ENCODE measurements around the gene TANGO6.

TANGO6 gene

DNA sequence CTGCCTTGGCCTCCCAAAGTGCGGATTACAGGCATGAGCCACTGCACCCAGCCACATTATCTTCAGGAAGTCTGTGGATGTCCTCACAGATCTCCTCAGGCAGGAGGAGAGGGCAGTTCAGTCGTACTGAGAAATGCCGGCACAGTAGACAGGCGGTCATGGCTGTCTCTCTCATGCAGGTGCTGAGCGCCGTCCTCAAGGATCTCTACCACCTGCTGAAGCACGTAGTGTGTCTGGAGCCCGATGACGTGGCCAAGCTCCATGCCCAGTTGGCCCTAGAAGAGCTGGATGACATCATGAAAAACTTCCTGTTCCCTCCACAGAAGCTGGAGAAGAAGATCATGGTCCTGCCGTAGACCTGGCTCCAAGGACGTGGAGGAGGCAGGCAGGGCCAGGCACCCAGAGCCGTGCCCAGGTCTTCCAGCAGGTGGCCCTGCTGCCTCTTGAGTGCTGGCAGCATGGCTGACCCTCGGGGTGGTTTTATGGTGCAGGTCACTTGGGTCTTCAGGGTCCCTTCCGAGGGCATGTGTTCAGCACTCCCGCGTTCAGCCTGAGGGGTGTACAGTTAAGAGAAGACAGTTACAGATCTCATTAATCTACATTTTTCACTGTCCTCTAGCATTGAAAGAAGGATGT lies 240.1 kb downstream of the TANGO6 start:
- Histone ChIP-seq H3K36me3 (ENCODE audit: control insufficient read depth in 5 of 5, insufficient read depth in 5 of 5, low read length in 5 of 5) (peaks cover 0 to 19% (median 11%) of the 10 kb centered on the region in 5 donors), H3K9me3 (ENCODE audit: control insufficient read depth in 5 of 5, low read length in 5 of 5) (no peaks in the 10 kb centered on the region), H3K4me3 (ENCODE audit: low read depth in 1 of 5, low read length in 5 of 5) (no peak overlapping the region), H3K4me1 (ENCODE audit: control insufficient read depth in 5 of 5, insufficient read depth in 5 of 5, low read length in 5 of 5) (peaks cover 0 to 10% (median 2%) of the 10 kb centered on the region in 5 donors), H3K27me3 (ENCODE audit: control insufficient read depth in 5 of 5, insufficient read depth in 4 of 5, low read length in 5 of 5) (no peaks in the 10 kb centered on the region), H3K9ac (ENCODE audit: low read length in 5 of 5) (no peak overlapping the region), H3K27ac (ENCODE audit: low read depth, low read length) (no peak overlapping the region)

DNA sequence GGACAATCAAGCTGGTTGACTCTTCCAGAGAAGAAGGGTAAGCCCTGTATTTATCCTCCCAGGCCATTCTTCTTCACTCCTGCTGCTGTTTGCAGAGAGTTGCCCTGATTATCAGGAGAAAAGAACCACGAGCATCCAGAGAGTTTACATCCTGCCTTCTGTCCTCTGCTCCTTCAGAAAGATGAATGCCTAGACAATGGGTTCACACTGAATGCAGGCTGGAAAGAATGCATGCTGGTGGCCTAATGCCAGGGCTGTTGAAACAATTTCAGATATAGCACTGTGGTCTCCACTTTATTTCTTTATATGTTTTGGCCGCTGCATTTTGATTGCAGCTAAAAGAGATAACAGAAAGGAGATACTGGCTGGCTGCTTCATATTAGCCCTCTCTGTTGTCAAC lies 241.0 kb downstream of the TANGO6 start:
- Histone ChIP-seq H3K27ac (ENCODE audit: low read depth, low read length) (no peak overlapping the region), H3K36me3 (ENCODE audit: control insufficient read depth in 5 of 5, insufficient read depth in 5 of 5, low read length in 5 of 5) (peaks cover 0 to 19% (median 11%) of the 10 kb centered on the region in 5 donors), H3K27me3 (ENCODE audit: control insufficient read depth in 5 of 5, insufficient read depth in 4 of 5, low read length in 5 of 5) (no peaks in the 10 kb centered on the region), H3K9ac (ENCODE audit: low read length in 5 of 5) (no peak overlapping the region), H3K4me3 (ENCODE audit: low read depth in 1 of 5, low read length in 5 of 5) (no peak overlapping the region), H3K9me3 (ENCODE audit: control insufficient read depth in 5 of 5, low read length in 5 of 5) (no peaks in the 10 kb centered on the region), H3K4me1 (ENCODE audit: control insufficient read depth in 5 of 5, insufficient read depth in 5 of 5, low read length in 5 of 5) (peaks cover 0 to 18% (median 2%) of the 10 kb centered on the region in 5 donors)

DNA sequence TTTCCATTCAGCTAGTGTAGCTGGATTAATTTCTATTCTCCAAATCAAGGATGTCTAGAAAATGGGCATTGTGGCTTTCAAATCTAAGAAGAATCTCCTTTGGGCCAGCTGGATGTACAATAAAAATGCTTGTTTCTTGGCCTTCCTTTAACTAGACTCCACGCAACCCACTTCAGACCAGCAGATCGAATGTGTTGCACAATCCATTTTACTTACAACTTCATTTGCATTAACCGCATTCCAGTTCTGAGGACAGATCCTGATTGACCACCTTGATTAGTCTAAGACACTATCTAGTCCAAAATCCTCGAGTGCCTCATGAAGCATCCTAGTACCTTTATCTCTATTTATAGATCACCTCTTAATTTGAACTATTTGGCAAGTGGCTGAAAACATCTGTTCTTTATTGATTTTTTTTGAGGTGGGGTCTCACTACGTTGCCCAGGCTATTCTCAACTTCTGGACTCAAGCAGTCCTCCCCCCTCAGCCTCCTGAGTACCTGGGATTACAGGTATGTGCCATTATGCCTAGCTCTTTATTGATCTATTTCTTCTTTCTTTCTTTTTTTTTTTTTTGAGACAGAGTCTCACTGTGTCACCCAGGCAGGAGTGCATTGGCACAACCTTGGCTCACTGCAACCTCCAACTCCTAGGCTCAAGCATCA lies 241.8 kb downstream of the TANGO6 start:
- H3K27me3 ChIP-seq (ENCODE audit: control insufficient read depth in 5 of 5, insufficient read depth in 4 of 5, low read length in 5 of 5): no peaks in the 10 kb centered on the region
- H3K36me3 ChIP-seq (ENCODE audit: control insufficient read depth in 5 of 5, insufficient read depth in 5 of 5, low read length in 5 of 5): peaks cover 0 to 19% (median 11%) of the 10 kb centered on the region in 5 donors
- peaks cover 0 to 27% (median 8%) of the 10 kb centered on the region in 5 donors for H3K4me1 ChIP-seq (ENCODE audit: control insufficient read depth in 5 of 5, insufficient read depth in 5 of 5, low read length in 5 of 5)
- no peaks in the 10 kb centered on the region for H3K9me3 ChIP-seq (ENCODE audit: control insufficient read depth in 5 of 5, low read length in 5 of 5)
- no peak overlapping the region for H3K9ac ChIP-seq (ENCODE audit: low read length in 5 of 5)
- H3K4me3 ChIP-seq (ENCODE audit: low read depth in 1 of 5, low read length in 5 of 5): no peak overlapping the region
- no peak overlapping the region for H3K27ac ChIP-seq (ENCODE audit: low read depth, low read length)

DNA sequence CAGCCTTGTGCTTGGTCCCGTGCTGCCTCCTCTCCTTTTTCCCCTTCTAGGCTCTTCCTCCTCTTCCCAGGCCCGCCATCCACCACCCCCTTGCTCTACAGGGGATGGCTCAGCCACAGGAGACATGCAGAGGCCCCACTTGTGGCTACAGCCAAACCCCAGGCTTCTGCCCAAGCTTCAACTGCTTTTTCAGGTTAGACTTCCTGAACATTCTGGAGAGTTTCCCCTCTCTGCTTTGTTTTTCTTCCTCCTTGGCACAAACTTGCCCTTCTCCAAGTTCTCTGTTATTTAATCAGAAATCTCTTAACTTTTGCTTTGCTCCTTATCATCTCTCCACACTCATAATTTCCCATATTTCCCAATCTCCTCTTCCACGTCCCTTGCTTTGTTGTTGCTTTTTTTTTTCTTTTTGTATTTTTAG lies 243.8 kb downstream of the TANGO6 start:
- Histone ChIP-seq H3K4me1 (ENCODE audit: control insufficient read depth in 5 of 5, insufficient read depth in 5 of 5, low read length in 5 of 5) (peaks cover 0 to 30% (median 8%) of the 10 kb centered on the region in 5 donors), H3K9ac (ENCODE audit: low read length in 5 of 5) (no peak overlapping the region), H3K9me3 (ENCODE audit: control insufficient read depth in 5 of 5, low read length in 5 of 5) (no peaks in the 10 kb centered on the region), H3K36me3 (ENCODE audit: control insufficient read depth in 5 of 5, insufficient read depth in 5 of 5, low read length in 5 of 5) (peaks cover 0 to 19% (median 11%) of the 10 kb centered on the region in 5 donors), H3K27ac (ENCODE audit: low read depth, low read length) (no peak overlapping the region), H3K4me3 (ENCODE audit: low read depth in 1 of 5, low read length in 5 of 5) (no peak overlapping the region), H3K27me3 (ENCODE audit: control insufficient read depth in 5 of 5, insufficient read depth in 4 of 5, low read length in 5 of 5) (no peaks in the 10 kb centered on the region)

DNA sequence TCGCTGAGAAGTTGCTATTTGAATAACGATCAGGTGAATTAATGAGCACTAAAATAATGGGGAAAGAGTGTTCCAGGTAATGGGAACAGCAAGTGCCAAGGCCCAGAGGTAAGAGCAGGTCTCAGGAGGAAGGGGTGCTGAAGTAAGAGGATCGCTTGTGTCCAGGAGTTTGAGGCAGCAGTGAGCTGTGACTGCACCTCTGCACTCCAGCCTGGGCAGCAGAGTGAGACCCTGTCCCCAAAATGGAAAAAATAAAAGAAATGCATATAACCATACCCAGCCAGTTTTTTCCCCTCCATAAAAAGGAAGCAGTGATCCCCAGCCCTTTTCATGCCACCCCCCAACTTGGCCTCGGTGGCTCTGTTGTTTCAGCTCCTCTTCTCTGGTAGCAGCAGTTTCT lies 245.4 kb downstream of the TANGO6 start:
- H3K4me3 ChIP-seq (ENCODE audit: low read depth in 1 of 5, low read length in 5 of 5): no peak overlapping the region
- no peak overlapping the region for H3K27ac ChIP-seq (ENCODE audit: low read depth, low read length)
- peaks cover 0 to 30% (median 8%) of the 10 kb centered on the region in 5 donors for H3K4me1 ChIP-seq (ENCODE audit: control insufficient read depth in 5 of 5, insufficient read depth in 5 of 5, low read length in 5 of 5)
- no peak overlapping the region for H3K9ac ChIP-seq (ENCODE audit: low read length in 5 of 5)
- peaks cover 0 to 14% (median 7%) of the 10 kb centered on the region in 5 donors for H3K36me3 ChIP-seq (ENCODE audit: control insufficient read depth in 5 of 5, insufficient read depth in 5 of 5, low read length in 5 of 5)
- H3K27me3 ChIP-seq (ENCODE audit: control insufficient read depth in 5 of 5, insufficient read depth in 4 of 5, low read length in 5 of 5): no peaks in the 10 kb centered on the region
- no peaks in the 10 kb centered on the region for H3K9me3 ChIP-seq (ENCODE audit: control insufficient read depth in 5 of 5, low read length in 5 of 5)

DNA sequence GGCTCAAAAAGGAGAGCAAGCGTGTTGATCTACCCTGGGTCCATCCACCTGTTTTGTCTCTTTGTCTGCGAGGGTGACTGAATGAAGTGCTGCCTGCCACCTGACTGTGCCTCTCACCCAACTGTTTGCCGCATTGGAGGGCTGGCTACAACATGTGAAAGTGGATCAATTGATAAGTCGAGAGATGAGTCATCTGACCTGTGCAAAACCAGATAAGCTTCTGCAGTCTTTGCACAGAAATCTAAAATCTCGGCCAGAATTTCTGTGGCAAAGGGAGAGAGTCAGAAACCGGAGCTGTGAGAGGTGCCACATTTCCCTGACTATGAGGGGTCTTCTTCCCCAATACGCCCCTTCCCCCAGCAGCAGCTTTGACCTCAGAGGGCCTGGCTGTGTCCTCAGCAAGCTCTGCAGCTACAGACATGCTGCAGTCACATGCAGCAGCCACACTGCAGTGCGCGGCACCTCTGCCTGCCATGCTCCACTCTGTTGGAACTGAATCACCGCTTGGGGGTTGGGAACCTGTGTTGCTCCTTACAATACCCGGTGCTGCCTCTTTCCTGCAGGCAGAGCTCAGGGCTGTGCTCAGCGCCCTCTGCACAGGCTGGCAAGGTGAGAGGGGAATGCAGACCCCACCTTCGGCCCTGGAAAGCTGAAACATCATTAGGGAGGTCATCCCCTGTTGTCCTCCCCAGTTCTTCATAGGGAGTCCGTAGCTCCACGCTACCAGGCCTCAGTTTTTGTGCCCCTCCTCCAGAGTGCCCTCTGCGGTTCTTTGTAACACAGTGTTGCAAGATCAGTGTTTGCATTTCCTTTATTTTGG lies 246.0 kb downstream of the TANGO6 start:
- H3K27ac ChIP-seq (ENCODE audit: low read depth, low read length): no peak overlapping the region
- H3K4me1 ChIP-seq (ENCODE audit: control insufficient read depth in 5 of 5, insufficient read depth in 5 of 5, low read length in 5 of 5): peaks cover 0 to 30% (median 8%) of the 10 kb centered on the region in 5 donors
- no peaks in the 10 kb centered on the region for H3K9me3 ChIP-seq (ENCODE audit: control insufficient read depth in 5 of 5, low read length in 5 of 5)
- H3K4me3 ChIP-seq (ENCODE audit: low read depth in 1 of 5, low read length in 5 of 5): peak overlapping the region in 1 of 5 donors; percentile 11
- peaks cover 0 to 3% (median 0%) of the 10 kb centered on the region in 5 donors for H3K27me3 ChIP-seq (ENCODE audit: control insufficient read depth in 5 of 5, insufficient read depth in 4 of 5, low read length in 5 of 5)
- H3K9ac ChIP-seq (ENCODE audit: low read length in 5 of 5): no peak overlapping the region
- peaks cover 0 to 8% (median 2%) of the 10 kb centered on the region in 5 donors for H3K36me3 ChIP-seq (ENCODE audit: control insufficient read depth in 5 of 5, insufficient read depth in 5 of 5, low read length in 5 of 5)

DNA sequence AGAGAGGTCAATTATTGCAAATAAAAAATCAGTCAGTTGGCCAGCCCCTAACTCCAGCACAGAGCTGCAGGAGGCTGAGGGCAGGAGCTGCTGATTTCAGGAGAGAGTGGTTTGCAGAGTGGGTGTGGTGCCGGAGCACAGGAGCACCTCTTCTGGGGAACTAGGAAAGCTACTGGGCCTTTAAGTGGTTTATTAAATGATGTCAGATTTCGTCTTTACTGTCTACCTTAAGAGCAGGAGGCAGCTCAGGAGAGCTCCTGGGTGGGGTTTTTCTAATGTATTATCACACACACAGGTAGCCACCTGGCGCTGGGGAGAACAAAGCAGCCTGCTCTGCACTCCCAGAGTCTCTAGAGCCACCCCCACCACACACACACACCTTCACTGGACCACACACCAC lies 250.6 kb downstream of the TANGO6 start:
- no peak overlapping the region for H3K4me3 ChIP-seq (ENCODE audit: low read depth in 1 of 5, low read length in 5 of 5)
- H3K9me3 ChIP-seq (ENCODE audit: control insufficient read depth in 5 of 5, low read length in 5 of 5): no peaks in the 10 kb centered on the region
- peaks cover 0 to 9% (median 0%) of the 10 kb centered on the region in 5 donors for H3K27me3 ChIP-seq (ENCODE audit: control insufficient read depth in 5 of 5, insufficient read depth in 4 of 5, low read length in 5 of 5)
- no peak overlapping the region for H3K27ac ChIP-seq (ENCODE audit: low read depth, low read length)
- no peak overlapping the region for H3K9ac ChIP-seq (ENCODE audit: low read length in 5 of 5)
- peaks cover 0 to 19% (median 8%) of the 10 kb centered on the region in 5 donors for H3K4me1 ChIP-seq (ENCODE audit: control insufficient read depth in 5 of 5, insufficient read depth in 5 of 5, low read length in 5 of 5)
- no peaks in the 10 kb centered on the region for H3K36me3 ChIP-seq (ENCODE audit: control insufficient read depth in 5 of 5, insufficient read depth in 5 of 5, low read length in 5 of 5)

DNA sequence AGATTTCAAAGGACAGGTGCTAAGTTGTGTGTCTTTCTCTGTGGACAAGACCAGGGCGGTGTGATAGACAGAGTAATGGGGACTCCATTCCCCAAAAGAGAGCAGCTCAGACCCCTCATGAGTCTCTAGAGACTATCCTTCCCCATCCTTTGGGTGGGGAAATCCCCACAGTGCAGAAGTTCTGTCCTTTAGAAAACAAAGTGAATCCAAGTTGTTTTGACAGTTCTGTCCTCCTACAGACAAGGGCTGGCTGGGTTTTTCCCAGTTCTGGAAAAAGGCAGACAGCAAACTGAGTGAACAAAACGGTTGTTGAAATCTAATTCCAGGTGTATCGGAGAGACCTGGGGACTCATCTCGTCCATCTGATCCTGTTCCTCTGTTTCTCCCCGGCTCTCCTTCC lies 251.2 kb downstream of the TANGO6 start:
- H3K4me3 ChIP-seq (ENCODE audit: low read depth in 1 of 5, low read length in 5 of 5): no peak overlapping the region
- H3K9me3 ChIP-seq (ENCODE audit: control insufficient read depth in 5 of 5, low read length in 5 of 5): no peaks in the 10 kb centered on the region
- no peak overlapping the region for H3K9ac ChIP-seq (ENCODE audit: low read length in 5 of 5)
- peaks cover 0 to 14% (median 4%) of the 10 kb centered on the region in 5 donors for H3K4me1 ChIP-seq (ENCODE audit: control insufficient read depth in 5 of 5, insufficient read depth in 5 of 5, low read length in 5 of 5)
- no peak overlapping the region for H3K27ac ChIP-seq (ENCODE audit: low read depth, low read length)
- H3K36me3 ChIP-seq (ENCODE audit: control insufficient read depth in 5 of 5, insufficient read depth in 5 of 5, low read length in 5 of 5): no peaks in the 10 kb centered on the region
- H3K27me3 ChIP-seq (ENCODE audit: control insufficient read depth in 5 of 5, insufficient read depth in 4 of 5, low read length in 5 of 5): peaks cover 0 to 9% (median 0%) of the 10 kb centered on the region in 5 donors

DNA sequence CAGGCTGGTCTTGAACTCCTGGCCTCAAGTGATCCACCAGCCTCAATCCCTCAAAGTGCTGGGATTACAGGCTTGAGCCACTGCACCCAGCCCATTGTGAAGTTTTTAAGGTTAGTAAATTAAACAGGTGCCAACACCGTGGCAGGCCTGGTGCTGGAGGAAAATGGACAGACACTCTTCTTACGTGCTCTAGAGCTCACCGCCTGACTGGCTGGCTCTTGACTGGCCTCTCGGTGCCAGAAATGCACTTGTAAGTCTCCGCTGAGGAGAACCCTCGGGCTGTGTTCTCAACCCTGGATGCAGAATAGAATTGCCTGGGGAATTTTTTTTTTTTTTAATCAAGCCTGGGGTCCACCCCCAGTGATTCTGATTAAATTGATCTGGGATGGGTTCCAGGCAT lies 251.9 kb downstream of the TANGO6 start:
- Histone ChIP-seq H3K36me3 (ENCODE audit: control insufficient read depth in 5 of 5, insufficient read depth in 5 of 5, low read length in 5 of 5) (no peaks in the 10 kb centered on the region), H3K27me3 (ENCODE audit: control insufficient read depth in 5 of 5, insufficient read depth in 4 of 5, low read length in 5 of 5) (peaks cover 0 to 9% (median 0%) of the 10 kb centered on the region in 5 donors), H3K27ac (ENCODE audit: low read depth, low read length) (no peak overlapping the region), H3K9ac (ENCODE audit: low read length in 5 of 5) (no peak overlapping the region), H3K4me3 (ENCODE audit: low read depth in 1 of 5, low read length in 5 of 5) (no peak overlapping the region), H3K9me3 (ENCODE audit: control insufficient read depth in 5 of 5, low read length in 5 of 5) (no peaks in the 10 kb centered on the region), H3K4me1 (ENCODE audit: control insufficient read depth in 5 of 5, insufficient read depth in 5 of 5, low read length in 5 of 5) (peaks cover 0 to 7% (median under 1%) of the 10 kb centered on the region in 5 donors)

Data from subcutaneous abdominal adipose tissue (tissue), 5 donors.